HCT116 (cell line): ENCODE results near the gene OR2AJ1. TPM values are rescaled to one million over a fixed set of nuclear protein-coding genes. Genes with fewer than 3 reads are reported as not detected.

ENCODE experiments used
- ATAC-seq: fragments of 200-7000 bp; cut with Tn5 transposase; 2 replicates; pipeline ENCODE4 v1.9.1; 2020; ENCODE audit warnings: mild to moderate bottlenecking, moderate library complexity
- BruUV-seq: library from RNA; stranded (reverse); fragments of 400-500 nt; replicated peaks from 2 replicates; lab custom pipeline; 2021; lab: Mats Ljungman, UMichigan
- CTCF ChIA-PET: fragments of 300-600 bp; sonication (Branson Sonifier 250); formaldehyde crosslinking; loops from one replicate; lab custom pipeline; 2021; ENCODE audit warnings: antibody characterized with exemption; lab: Charles Lee
- POLR2A ChIA-PET: fragments of 300-600, 350-600 bp; sonication (Branson Sonifier 250); formaldehyde crosslinking; loops from one replicate; lab custom pipeline; 2021; ENCODE audit warnings: antibody characterized with exemption; lab: Charles Lee
- RAD21 ChIA-PET, 2 experiments: fragments of 300-600 bp; sonication (Branson Sonifier 250); formaldehyde crosslinking; loops; one replicate each; lab custom pipeline; 2023; ENCODE audit warnings: low total read pairs in 2 of 2; ENCODE audit not compliant: uncharacterized antibody in 2 of 2, unreplicated experiment in 2 of 2, low non-redundant PET in 1 of 2; lab: Charles Lee
- DNase-seq: peaks from one replicate; pipeline ENCODE4 v3.0.0-alpha.2; 2010; ENCODE audit warnings: low read depth, low spot score
- H2AFZ ChIP-seq: fragments of 200-600 bp; shearing (Covaris generic), sonication (generic); 2 replicates; pipeline ENCODE4 v1.6.1; 2017; ENCODE audit warnings: low read depth, mixed run types, mixed read lengths, antibody characterized with exemption, low read length; ENCODE audit not compliant: poor library complexity, severe bottlenecking
- H3K27ac ChIP-seq: 2 replicates; pipeline ENCODE4 v1.5.1; 2012; ENCODE audit warnings: low read depth, low read length
- H3K27me3 ChIP-seq: fragments of 200-600 bp; sonication (generic); 2 replicates; pipeline ENCODE4 v1.6.1; 2016; ENCODE audit warnings: mixed run types, low read length, mixed read lengths; ENCODE audit not compliant: insufficient read depth
- H3K36me3 ChIP-seq, 2 experiments: fragments of 200-500 bp in 1 of 2; fragments of 200-600 bp in 1 of 2; sonication (Bioruptor generic) in 1 of 2; sonication (generic) in 1 of 2; 2 replicates each; pipeline versions ENCODE4 v1.5.1 to v1.6.1; 2014 to 2016; ENCODE audit warnings: low read length in 2 of 2, inconsistent platforms in 1 of 2, mixed read lengths in 1 of 2, mixed run types in 1 of 2; ENCODE audit not compliant: insufficient read depth in 2 of 2, control insufficient read depth in 1 of 2
- H3K4me1 ChIP-seq, 2 experiments: fragments of 200-600 bp in 1 of 2; sonication (generic) in 1 of 2; 2 replicates each; pipeline versions ENCODE4 v1.5.1 to v1.6.1; 2012 to 2017; ENCODE audit warnings: low read length in 2 of 2, inconsistent platforms in 1 of 2, mild to moderate bottlenecking in 1 of 2, mixed read lengths in 1 of 2, mixed run types in 1 of 2, moderate library complexity in 1 of 2; ENCODE audit not compliant: insufficient read depth in 2 of 2, control insufficient read depth in 1 of 2
- H3K4me2 ChIP-seq: fragments of 200-600 bp; sonication (generic); 2 replicates; pipeline ENCODE4 v1.6.1; 2017; ENCODE audit warnings: mixed run types, low read length, mixed read lengths
- H3K4me3 ChIP-seq, 2 experiments: fragments of 200-600 bp in 1 of 2; sonication (generic) in 1 of 2; replicated peaks in 1 of 2; 2 replicates each; pipeline ENCODE4 v1.5.1; 2011 to 2016; ENCODE audit warnings: low read length in 2 of 2, control low read depth in 1 of 2, low read depth in 1 of 2, mild to moderate bottlenecking in 1 of 2, mixed read lengths in 1 of 2, mixed run types in 1 of 2
- H3K79me2 ChIP-seq: fragments of 200-600 bp; sonication (generic); 2 replicates; pipeline ENCODE4 v1.6.1; 2017; ENCODE audit warnings: mild to moderate bottlenecking, mixed run types, low read length, moderate library complexity, mixed read lengths; ENCODE audit not compliant: insufficient read depth
- H3K9ac ChIP-seq: fragments of 200-600 bp; sonication (generic); 2 replicates; pipeline ENCODE4 v1.6.1; 2016; ENCODE audit warnings: low read length, mixed read lengths
- H3K9me2 ChIP-seq: fragments of 200-600 bp; sonication (generic), shearing (Covaris generic); 2 replicates; pipeline ENCODE4 v1.6.1; 2017; ENCODE audit warnings: mixed run types, mild to moderate bottlenecking, moderate library complexity; ENCODE audit not compliant: insufficient read depth
- H3K9me3 ChIP-seq, 2 experiments: fragments of 200-500 bp in 1 of 2; fragments of 200-600 bp in 1 of 2; sonication (Bioruptor generic) in 1 of 2; sonication (generic) in 1 of 2; 2 replicates each; pipeline ENCODE4 v1.6.1; 2014 to 2017; ENCODE audit warnings: low read length in 2 of 2, mixed read lengths in 2 of 2, inconsistent platforms in 1 of 2, low read depth in 1 of 2, mild to moderate bottlenecking in 1 of 2, mixed run types in 1 of 2, moderate library complexity in 1 of 2; ENCODE audit not compliant: control insufficient read depth in 1 of 2, insufficient read depth in 1 of 2
- H4K20me1 ChIP-seq: fragments of 200-600 bp; sonication (generic), shearing (Covaris generic); 2 replicates; pipeline ENCODE4 v1.6.1; 2017; ENCODE audit warnings: mixed run types, mild to moderate bottlenecking, moderate library complexity; ENCODE audit not compliant: insufficient read depth
- CBX3 ChIP-seq: IDR thresholded peaks from 2 replicates; pipeline ENCODE4 v1.6.1; 2012; ENCODE audit warnings: low read depth
- EGR1 ChIP-seq: IDR thresholded peaks from 2 replicates; pipeline ENCODE4 v1.6.1; 2012; ENCODE audit warnings: low read depth
- EZH2 ChIP-seq: fragments of 200-600 bp; sonication (generic); IDR thresholded peaks from 2 replicates; pipeline ENCODE4 v1.6.1; 2017; ENCODE audit warnings: antibody characterized with exemption, mixed run types
- EZH2phosphoT487 ChIP-seq: fragments of 200-600 bp; IDR thresholded peaks from 2 replicates; pipeline ENCODE4 v1.6.1; 2018; ENCODE audit warnings: antibody characterized with exemption, borderline replicate concordance
- POLR2A ChIP-seq: IDR thresholded peaks from 2 replicates; pipeline ENCODE4 v1.7.0; 2011; ENCODE audit warnings: borderline replicate concordance; ENCODE audit not compliant: insufficient read depth, insufficient read length; ENCODE audit errors: extremely low read depth
- RAD21 ChIP-seq: IDR thresholded peaks from 2 replicates; pipeline ENCODE4 v1.6.1; 2012; ENCODE audit warnings: low read depth, mild to moderate bottlenecking
- SIN3A ChIP-seq: IDR thresholded peaks from 2 replicates; pipeline ENCODE4 v1.6.1; 2012; ENCODE audit warnings: low read depth
- SP1 ChIP-seq: IDR thresholded peaks from 2 replicates; pipeline ENCODE4 v1.6.1; 2012; ENCODE audit warnings: low read depth
- TCF7L2 ChIP-seq: IDR thresholded peaks from 2 replicates; pipeline ENCODE4 v1.7.0; 2011; ENCODE audit warnings: borderline replicate concordance, inconsistent platforms; ENCODE audit not compliant: insufficient read depth, insufficient read length; ENCODE audit errors: extremely low read depth
- ZFX ChIP-seq: fragments of 450-650 bp; IDR thresholded peaks from 2 replicates; pipeline ENCODE4 v1.6.1; 2017
- ZNF274 ChIP-seq: fragments of 200-500 bp; sonication (Bioruptor generic); IDR thresholded peaks from 2 replicates; pipeline ENCODE4 v1.6.1; 2014; ENCODE audit warnings: mild to moderate bottlenecking, low read depth, low read length, inconsistent platforms
- intact Hi-C: fragments of 100-400 bp; cut with micrococcal nuclease; formaldehyde crosslinking; loops from 2 replicates; pipeline ENCODE4 v1.10.0; 2022
- total RNA-seq: library from RNA; stranded (reverse); gene quantifications from one replicate; pipeline ENCODE4 v1.2.1, GENCODE V29; 2021; ENCODE audit not compliant: unreplicated experiment
- TF ChIP-seq, protein P1 (sequence below): IDR thresholded peaks from 2 replicates; pipeline ENCODE4 v1.6.1; 2012
- TF ChIP-seq, protein P2 (sequence below): IDR thresholded peaks from 2 replicates; pipeline ENCODE4 v1.6.1; 2012; ENCODE audit warnings: low read depth
- TF ChIP-seq, protein P3 (sequence below): IDR thresholded peaks from 2 replicates; pipeline ENCODE4 v1.6.1; 2012

OR2AJ1 gene
- total RNA-seq, 1 experiment from 2014 or later = not detected

DNA sequence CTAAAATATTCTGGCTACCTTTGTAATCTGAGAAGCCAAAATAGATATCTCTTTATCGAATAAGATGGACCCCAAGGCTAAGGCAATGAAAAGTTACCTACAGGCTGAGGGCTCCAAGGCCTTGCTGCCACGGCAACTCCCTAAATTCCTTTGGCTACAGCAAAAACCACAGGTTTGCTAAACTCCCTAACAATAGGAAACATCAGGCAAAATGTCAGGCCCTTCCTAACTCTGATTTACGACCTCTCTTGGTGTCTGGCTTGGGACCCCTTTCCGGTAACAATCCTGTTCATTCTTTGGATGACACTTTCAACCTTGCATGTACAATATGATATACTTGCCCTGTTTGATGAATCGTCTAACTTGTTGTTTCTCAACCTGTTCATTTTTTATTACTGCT, 15.9 kb upstream of the OR2AJ1 start:
- H3K36me3 ChIP-seq = no peaks in the 10 kb centered on the region
- no peaks in the 10 kb centered on the region for H3K79me2 ChIP-seq
- H3K4me1 ChIP-seq = no peaks in the 10 kb centered on the region
- no peak for ATAC-seq
- no peak overlapping the region for H3K27ac ChIP-seq
- TF ChIP-seq RAD21 (no peak), SIN3A (no peak), TCF7L2 (no peak)
- DNase-seq = no peak
- no peaks in the 10 kb centered on the region for H4K20me1 ChIP-seq
- H3K4me2 ChIP-seq = no peak overlapping the region
- no peaks in the 10 kb centered on the region for H3K9me2 ChIP-seq
- H3K9me3 ChIP-seq = peaks cover 8% of the 10 kb centered on the region in 2 experiments; a peak in 2 of 4 replicates
- intact Hi-C loops = no loop called here
- CTCF ChIA-PET = no interaction called here
- H3K4me3 ChIP-seq = no peak overlapping the region
- H2AFZ ChIP-seq = no peak overlapping the region
- H3K27me3 ChIP-seq = no peaks in the 10 kb centered on the region
- POLR2A ChIA-PET = no interaction called here
- RAD21 ChIA-PET = no interaction called here
- no peak overlapping the region for H3K9ac ChIP-seq
- no TSS peak for BruUV-seq

DNA sequence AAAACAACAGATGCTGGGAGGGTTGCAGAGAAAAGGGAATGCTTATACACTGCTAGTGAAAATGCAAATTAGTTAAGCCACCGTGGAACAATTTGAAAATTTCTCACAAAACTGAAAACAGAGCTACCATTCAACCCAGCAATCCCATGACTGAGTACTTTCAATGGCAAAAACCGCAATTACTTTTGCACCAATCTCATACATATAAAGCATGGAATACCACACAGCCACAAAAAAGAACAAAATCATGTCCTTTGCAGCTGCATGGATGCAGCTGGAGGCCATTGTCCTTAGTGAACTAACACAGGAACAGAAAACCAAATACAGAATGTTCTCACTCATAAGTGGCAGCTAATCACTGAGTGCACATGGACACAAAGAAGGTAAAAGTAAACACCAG, 10.9 kb upstream of the OR2AJ1 start:
- CTCF ChIA-PET = no interaction called here
- no peaks in the 10 kb centered on the region for H4K20me1 ChIP-seq
- intact Hi-C loops = no loop called here
- POLR2A ChIA-PET = no interaction called here
- TF ChIP-seq SP1 (no peak), ZNF274 (no peak), CBX3 (no peak), ZFX (no peak), EZH2phosphoT487 (no peak), EZH2 (no peak), EGR1 (no peak), POLR2A (no peak)
- TF ChIP-seq, protein P1, sequence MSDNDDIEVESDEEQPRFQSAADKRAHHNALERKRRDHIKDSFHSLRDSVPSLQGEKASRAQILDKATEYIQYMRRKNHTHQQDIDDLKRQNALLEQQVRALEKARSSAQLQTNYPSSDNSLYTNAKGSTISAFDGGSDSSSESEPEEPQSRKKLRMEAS = no peak
- TF ChIP-seq, protein P2, sequence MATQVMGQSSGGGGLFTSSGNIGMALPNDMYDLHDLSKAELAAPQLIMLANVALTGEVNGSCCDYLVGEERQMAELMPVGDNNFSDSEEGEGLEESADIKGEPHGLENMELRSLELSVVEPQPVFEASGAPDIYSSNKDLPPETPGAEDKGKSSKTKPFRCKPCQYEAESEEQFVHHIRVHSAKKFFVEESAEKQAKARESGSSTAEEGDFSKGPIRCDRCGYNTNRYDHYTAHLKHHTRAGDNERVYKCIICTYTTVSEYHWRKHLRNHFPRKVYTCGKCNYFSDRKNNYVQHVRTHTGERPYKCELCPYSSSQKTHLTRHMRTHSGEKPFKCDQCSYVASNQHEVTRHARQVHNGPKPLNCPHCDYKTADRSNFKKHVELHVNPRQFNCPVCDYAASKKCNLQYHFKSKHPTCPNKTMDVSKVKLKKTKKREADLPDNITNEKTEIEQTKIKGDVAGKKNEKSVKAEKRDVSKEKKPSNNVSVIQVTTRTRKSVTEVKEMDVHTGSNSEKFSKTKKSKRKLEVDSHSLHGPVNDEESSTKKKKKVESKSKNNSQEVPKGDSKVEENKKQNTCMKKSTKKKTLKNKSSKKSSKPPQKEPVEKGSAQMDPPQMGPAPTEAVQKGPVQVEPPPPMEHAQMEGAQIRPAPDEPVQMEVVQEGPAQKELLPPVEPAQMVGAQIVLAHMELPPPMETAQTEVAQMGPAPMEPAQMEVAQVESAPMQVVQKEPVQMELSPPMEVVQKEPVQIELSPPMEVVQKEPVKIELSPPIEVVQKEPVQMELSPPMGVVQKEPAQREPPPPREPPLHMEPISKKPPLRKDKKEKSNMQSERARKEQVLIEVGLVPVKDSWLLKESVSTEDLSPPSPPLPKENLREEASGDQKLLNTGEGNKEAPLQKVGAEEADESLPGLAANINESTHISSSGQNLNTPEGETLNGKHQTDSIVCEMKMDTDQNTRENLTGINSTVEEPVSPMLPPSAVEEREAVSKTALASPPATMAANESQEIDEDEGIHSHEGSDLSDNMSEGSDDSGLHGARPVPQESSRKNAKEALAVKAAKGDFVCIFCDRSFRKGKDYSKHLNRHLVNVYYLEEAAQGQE = no peak
- TF ChIP-seq, protein P3, sequence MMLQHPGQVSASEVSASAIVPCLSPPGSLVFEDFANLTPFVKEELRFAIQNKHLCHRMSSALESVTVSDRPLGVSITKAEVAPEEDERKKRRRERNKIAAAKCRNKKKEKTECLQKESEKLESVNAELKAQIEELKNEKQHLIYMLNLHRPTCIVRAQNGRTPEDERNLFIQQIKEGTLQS = no peak
- TF ChIP-seq, all 23 proteins: peak for 0
- H3K4me3 ChIP-seq = no peak overlapping the region
- H3K9me2 ChIP-seq = no peaks in the 10 kb centered on the region
- H3K9me3 ChIP-seq = peaks cover 6 to 21% of the 10 kb centered on the region in 2 experiments; a peak in 2 of 4 replicates
- no peaks in the 10 kb centered on the region for H3K27me3 ChIP-seq
- RAD21 ChIA-PET = no interaction called here
- no peaks in the 10 kb centered on the region for H3K4me1 ChIP-seq
- ATAC-seq (no peak), DNase-seq (no peak)
- H3K27ac ChIP-seq = no peak overlapping the region
- H3K4me2 ChIP-seq = no peak overlapping the region
- no peaks in the 10 kb centered on the region for H3K79me2 ChIP-seq
- BruUV-seq = no TSS peak
- H2AFZ ChIP-seq = no peak overlapping the region
- no peaks in the 10 kb centered on the region for H3K36me3 ChIP-seq
- H3K9ac ChIP-seq = no peak overlapping the region
